H1 (cell line): Measurements from ENCODE around the gene OSBPL9. TPM values are rescaled to one million over a fixed set of nuclear protein-coding genes. Genes with fewer than 3 reads are reported as not detected.

ENCODE experiments used
- CTCF ChIA-PET: fragments of 300-600 bp; sonication (Branson Sonifier 250); formaldehyde crosslinking; loops from one replicate; lab custom pipeline; 2021; ENCODE audit not compliant: partially characterized antibody; lab: Charles Lee
- POLR2A ChIA-PET: fragments of 300-600 bp; sonication (Branson Sonifier 250); formaldehyde crosslinking; loops from one replicate; lab custom pipeline; 2021; ENCODE audit warnings: inconsistent platforms; ENCODE audit not compliant: partially characterized antibody; lab: Charles Lee
- DNase-seq, 2 experiments: peaks; one replicate each; pipeline versions ENCODE4 v3.0.0 to v3.0.0-alpha.2; 2010 to 2022; ENCODE audit warnings: low spot score in 2 of 2, low read depth in 1 of 2, mixed read lengths in 1 of 2
- FAIRE-seq: peaks from 2 replicates; lab custom pipeline; 2011; peaks lifted over from hg19 to GRCh38; lab: Jason Lieb, UNC
- H2AFZ ChIP-seq: 2 replicates; pipeline ENCODE4 v1.8.1; 2012; ENCODE audit warnings: low read length, inconsistent platforms
- H2AK5ac ChIP-seq: 2 replicates; pipeline ENCODE4 v1.6.1; 2013; ENCODE audit warnings: low read depth, low read length
- H2BK120ac ChIP-seq: replicated peaks from 2 replicates; pipeline ENCODE3; 2013; ENCODE audit warnings: low read depth, low read length, inconsistent platforms
- H2BK12ac ChIP-seq: 2 replicates; pipeline ENCODE4 v1.6.1; 2013; ENCODE audit warnings: low read depth, low read length
- H2BK15ac ChIP-seq: 2 replicates; pipeline ENCODE4 v1.6.1; 2013; ENCODE audit warnings: low read length
- H2BK20ac ChIP-seq: 2 replicates; pipeline ENCODE4 v1.6.1; 2013; ENCODE audit warnings: low read length
- H2BK5ac ChIP-seq: 2 replicates; pipeline ENCODE4 v1.6.1; 2013; ENCODE audit warnings: low read depth, low read length
- H3K14ac ChIP-seq: 2 replicates; pipeline ENCODE4 v1.6.1; 2013; ENCODE audit warnings: inconsistent platforms; ENCODE audit not compliant: insufficient read length
- H3K18ac ChIP-seq: 2 replicates; pipeline ENCODE4 v1.6.1; 2013; ENCODE audit warnings: low read length; ENCODE audit errors: extremely low read depth
- H3K23ac ChIP-seq: 2 replicates; pipeline ENCODE4 v1.6.1; 2013; ENCODE audit warnings: inconsistent platforms; ENCODE audit not compliant: insufficient read length
- H3K23me2 ChIP-seq: 2 replicates; pipeline ENCODE4 v1.6.1; 2013; ENCODE audit warnings: low read depth, low read length
- H3K27ac ChIP-seq: 2 replicates; pipeline ENCODE4 v1.6.1; 2011; ENCODE audit warnings: low read depth, low read length, inconsistent platforms
- H3K27me3 ChIP-seq, 4 experiments: replicated peaks in 1 of 4; 1 replicate in 1 of 4; 2 replicates in 3 of 4; pipeline versions ENCODE4 v1.6.1 to v1.8.1; 2011 to 2013; ENCODE audit warnings: low read length in 3 of 4, mild to moderate bottlenecking in 3 of 4, inconsistent platforms in 2 of 4, mixed read lengths in 2 of 4, moderate library complexity in 1 of 4; ENCODE audit not compliant: control insufficient read depth in 3 of 4, insufficient read depth in 3 of 4; ENCODE audit errors: extremely low read depth in 1 of 4
- H3K36me3 ChIP-seq, 4 experiments: 2 replicates each; pipeline versions ENCODE4 v1.6.1 to v1.8.1; 2011 to 2013; ENCODE audit warnings: mild to moderate bottlenecking in 4 of 4, low read length in 3 of 4, moderate library complexity in 2 of 4, control low read depth in 1 of 4, inconsistent platforms in 1 of 4; ENCODE audit not compliant: insufficient read depth in 4 of 4, control insufficient read depth in 2 of 4
- H3K4ac ChIP-seq: replicated peaks from 2 replicates; pipeline ENCODE3; 2013; ENCODE audit warnings: low read length, low read depth, mixed read lengths, inconsistent platforms; ENCODE audit not compliant: insufficient read length
- H3K4me1 ChIP-seq, 4 experiments: replicated peaks in 1 of 4; 1 replicate in 1 of 4; 2 replicates in 3 of 4; pipeline versions ENCODE4 v1.6.1 to v1.8.1; 2011 to 2013; ENCODE audit warnings: low read length in 3 of 4, inconsistent platforms in 2 of 4, mixed read lengths in 1 of 4; ENCODE audit not compliant: insufficient read depth in 4 of 4, control insufficient read depth in 3 of 4
- H3K4me2 ChIP-seq, 2 experiments: 2 replicates each; pipeline versions ENCODE4 v1.6.1 to v1.8.1; 2011 to 2013; ENCODE audit warnings: low read depth in 2 of 2, low read length in 2 of 2, control low read depth in 1 of 2, inconsistent platforms in 1 of 2, mild to moderate bottlenecking in 1 of 2; ENCODE audit not compliant: insufficient read depth in 1 of 2
- H3K4me3 ChIP-seq, 4 experiments: fragments of 200-600, 300-600 bp in 1 of 4; sonication (generic), shearing (Covaris generic), sonication (Bioruptor Twin) in 1 of 4; 2 replicates each; pipeline versions ENCODE4 v1.5.1 to v1.8.1; 2011 to 2016; ENCODE audit warnings: low read length in 4 of 4, low read depth in 3 of 4, control low read depth in 2 of 4, inconsistent platforms in 2 of 4, mild to moderate bottlenecking in 2 of 4, mixed read lengths in 1 of 4, moderate library complexity in 1 of 4; ENCODE audit not compliant: insufficient read depth in 2 of 4; ENCODE audit errors: extremely low read depth in 1 of 4
- H3K56ac ChIP-seq: replicated peaks from 2 replicates; pipeline ENCODE3; 2013; ENCODE audit warnings: low read depth, mild to moderate bottlenecking, mixed read lengths, low read length, inconsistent platforms; ENCODE audit not compliant: insufficient read length
- H3K79me1 ChIP-seq: 2 replicates; pipeline ENCODE4 v1.6.1; 2013; ENCODE audit warnings: low read depth, low read length, control low read depth
- H3K79me2 ChIP-seq, 2 experiments: 2 replicates each; pipeline versions ENCODE4 v1.6.1 to v1.8.1; 2012 to 2013; ENCODE audit warnings: low read length in 2 of 2, mild to moderate bottlenecking in 2 of 2, inconsistent platforms in 1 of 2; ENCODE audit not compliant: insufficient read depth in 2 of 2, control insufficient read depth in 1 of 2
- H3K9ac ChIP-seq, 4 experiments: replicated peaks in 1 of 4; 1 replicate in 1 of 4; 2 replicates in 3 of 4; pipeline versions ENCODE4 v1.6.1 to v1.8.1; 2011 to 2013; ENCODE audit warnings: low read depth in 3 of 4, low read length in 3 of 4, control low read depth in 2 of 4, mild to moderate bottlenecking in 2 of 4, moderate library complexity in 2 of 4, inconsistent platforms in 1 of 4; ENCODE audit errors: extremely low read depth in 1 of 4
- H3K9me3 ChIP-seq, 2 experiments: 2 replicates each; pipeline versions ENCODE4 v1.6.1 to v1.8.1; 2012 to 2013; ENCODE audit warnings: mild to moderate bottlenecking in 2 of 2, moderate library complexity in 2 of 2, control low read depth in 1 of 2, inconsistent platforms in 1 of 2, low read depth in 1 of 2, low read length in 1 of 2, mixed read lengths in 1 of 2; ENCODE audit not compliant: insufficient read depth in 2 of 2
- H4K20me1 ChIP-seq, 2 experiments: replicated peaks in 1 of 2; 2 replicates each; pipeline versions ENCODE3 to v1.8.1; 2011 to 2013; ENCODE audit warnings: inconsistent platforms in 2 of 2, low read length in 2 of 2, mild to moderate bottlenecking in 1 of 2; ENCODE audit not compliant: insufficient read depth in 2 of 2, control insufficient read depth in 1 of 2
- H4K5ac ChIP-seq: 2 replicates; pipeline ENCODE4 v1.6.1; 2013; ENCODE audit warnings: low read length, low read depth, mixed read lengths, inconsistent platforms; ENCODE audit not compliant: insufficient read length
- H4K8ac ChIP-seq: 2 replicates; pipeline ENCODE4 v1.8.0; 2013; ENCODE audit warnings: mild to moderate bottlenecking, moderate library complexity, low read length, inconsistent platforms; ENCODE audit not compliant: insufficient read depth; ENCODE audit errors: extremely low read depth
- H4K91ac ChIP-seq: replicated peaks from 2 replicates; pipeline ENCODE3; 2013; ENCODE audit warnings: low read length, mixed read lengths, inconsistent platforms; ENCODE audit not compliant: insufficient read length
- JUND ChIP-seq: IDR thresholded peaks from 2 replicates; pipeline ENCODE4 v1.6.1; 2011; ENCODE audit warnings: mild to moderate bottlenecking, improper control_type of control experiment, low read length
- KDM5A ChIP-seq: fragments of 200-600 bp; IDR thresholded peaks from 2 replicates; pipeline ENCODE4 v1.7.1; 2012; ENCODE audit warnings: mild to moderate bottlenecking, low read length, inconsistent platforms, mixed read lengths
- MAFK ChIP-seq: IDR thresholded peaks from 2 replicates; pipeline ENCODE4 v1.6.1; 2012; ENCODE audit warnings: low read depth, mild to moderate bottlenecking, improper control_type of control experiment, low read length
- POLR2AphosphoS5 ChIP-seq: IDR thresholded peaks from 2 replicates; pipeline ENCODE4 v1.6.1; 2011; ENCODE audit warnings: low read depth, low read length
- SIX5 ChIP-seq: IDR thresholded peaks from 2 replicates; pipeline ENCODE4 v1.6.1; 2011; ENCODE audit warnings: mild to moderate bottlenecking, low read depth, low read length
- TAF1 ChIP-seq: IDR thresholded peaks from 2 replicates; pipeline ENCODE4 v1.6.1; 2011; ENCODE audit warnings: mild to moderate bottlenecking, low read depth, low read length
- WGBS, 2 experiments: shearing (Covaris generic) in 1 of 2; methylation state at CpG; one replicate each; pipeline versions ENCODE4 v1.1.6 to v1.1.7; 2013 to 2015; ENCODE audit warnings: low lambda C conversion rate in 2 of 2, mixed read lengths in 2 of 2, inconsistent platforms in 1 of 2, low coverage in 1 of 2, missing lambda C conversion rate in 1 of 2; ENCODE audit not compliant: insufficient replicate concordance in 2 of 2, insufficient coverage in 1 of 2, insufficient read length in 1 of 2; ENCODE audit errors: extremely low coverage in 1 of 2, missing lambda C conversion rate in 1 of 2; 5-methylcytosine and 5-hydroxymethylcytosine counted together
- polyA plus RNA-seq, 7 experiments: library from polyadenylated mRNA; depleted of rRNA in 3 of 7; stranded (reverse) in 5 of 7; unstranded in 2 of 7; fragments of >200 nt in 5 of 7; fragments of 200-250 nt in 2 of 7; gene quantifications; 1 replicate in 5 of 7; 2 replicates in 1 of 7; 4 replicates in 1 of 7; pipeline versions ENCODE4 v1.2.1 to v1.2.3, GENCODE V29; 2011 to 2013; ENCODE audit warnings: missing spikeins in 2 of 7, mixed read lengths in 2 of 7
- total RNA-seq: library from RNA; stranded (reverse); fragmentation: NEBNext Ultra II Directional; extraction: Animal tissue kit (Norgen Biotek cat#: 25700); gene quantifications from 2 replicates; pipeline ENCODE4 v1.2.1, GENCODE V29; 2021

Gene OSBPL9
- total and polyA plus RNA-seq, 2 of the 8 experiments (the other 6 are each of a cell fraction or from before 2014, with no cell fraction given) = 58.2 to 71.6 TPM

GRCh38 chr1:51712590-51712989 is 95.7 kb downstream of the OSBPL9 start:
- no peak overlapping the region for H3K14ac ChIP-seq
- H3K23ac ChIP-seq = no peak overlapping the region
- no peaks in the 10 kb centered on the region for H3K27me3 ChIP-seq
- no peak overlapping the region for H3K9ac ChIP-seq
- no peak overlapping the region for H4K8ac ChIP-seq
- H3K79me2 ChIP-seq = no peaks in the 10 kb centered on the region
- H2BK12ac ChIP-seq = no peak overlapping the region
- H3K4me3 ChIP-seq = no peak overlapping the region
- no peak overlapping the region for H2BK5ac ChIP-seq
- FAIRE-seq (no peak), DNase-seq (no peak)
- H2AK5ac ChIP-seq = no peak overlapping the region
- WGBS, 2 experiments = 90% methylated on average over 1 of the region's 1 CpG; no CpG with 5 or more reads in 1 of the 2 experiments
- no peaks in the 10 kb centered on the region for H3K9me3 ChIP-seq
- H3K79me1 ChIP-seq = peaks cover 2% of the 10 kb centered on the region; the same call in 1 of the 2 replicates
- H4K5ac ChIP-seq = no peak overlapping the region
- no peaks in the 10 kb centered on the region for H3K4me1 ChIP-seq
- H2BK20ac ChIP-seq = no peak overlapping the region
- no peak overlapping the region for H4K91ac ChIP-seq
- H2BK120ac ChIP-seq = no peak overlapping the region
- H3K18ac ChIP-seq = no peak overlapping the region
- H3K56ac ChIP-seq = no peak overlapping the region
- ChIA-PET CTCF (interaction anchor here (0.7 kb wide), 2 partner anchors 26 to 52 kb away, joined by 4 to 7 read pairs; no protein-coding TSS in a partner anchor), POLR2A (interaction anchor here (0.7 kb wide), 1 partner anchor 12 kb away, joined by 4 read pairs; no protein-coding TSS in a partner anchor)
- H3K4ac ChIP-seq = no peak overlapping the region
- H3K36me3 ChIP-seq = no peaks in the 10 kb centered on the region
- no peaks in the 10 kb centered on the region for H3K23me2 ChIP-seq
- no peak overlapping the region for H3K4me2 ChIP-seq
- no peak overlapping the region for H3K27ac ChIP-seq
- H2AFZ ChIP-seq = no peak overlapping the region
- H2BK15ac ChIP-seq = no peak overlapping the region
- H4K20me1 ChIP-seq = no peaks in the 10 kb centered on the region
- no peak for TF ChIP-seq MAFK
- no peak for TF ChIP-seq JUND
- no peak for TF ChIP-seq KDM5A
- no peak for TF ChIP-seq POLR2AphosphoS5
- no peak for TF ChIP-seq SIX5
- TF ChIP-seq TAF1 = no peak
